ENCODE data around the gene USP10.

Gene USP10

DNA sequence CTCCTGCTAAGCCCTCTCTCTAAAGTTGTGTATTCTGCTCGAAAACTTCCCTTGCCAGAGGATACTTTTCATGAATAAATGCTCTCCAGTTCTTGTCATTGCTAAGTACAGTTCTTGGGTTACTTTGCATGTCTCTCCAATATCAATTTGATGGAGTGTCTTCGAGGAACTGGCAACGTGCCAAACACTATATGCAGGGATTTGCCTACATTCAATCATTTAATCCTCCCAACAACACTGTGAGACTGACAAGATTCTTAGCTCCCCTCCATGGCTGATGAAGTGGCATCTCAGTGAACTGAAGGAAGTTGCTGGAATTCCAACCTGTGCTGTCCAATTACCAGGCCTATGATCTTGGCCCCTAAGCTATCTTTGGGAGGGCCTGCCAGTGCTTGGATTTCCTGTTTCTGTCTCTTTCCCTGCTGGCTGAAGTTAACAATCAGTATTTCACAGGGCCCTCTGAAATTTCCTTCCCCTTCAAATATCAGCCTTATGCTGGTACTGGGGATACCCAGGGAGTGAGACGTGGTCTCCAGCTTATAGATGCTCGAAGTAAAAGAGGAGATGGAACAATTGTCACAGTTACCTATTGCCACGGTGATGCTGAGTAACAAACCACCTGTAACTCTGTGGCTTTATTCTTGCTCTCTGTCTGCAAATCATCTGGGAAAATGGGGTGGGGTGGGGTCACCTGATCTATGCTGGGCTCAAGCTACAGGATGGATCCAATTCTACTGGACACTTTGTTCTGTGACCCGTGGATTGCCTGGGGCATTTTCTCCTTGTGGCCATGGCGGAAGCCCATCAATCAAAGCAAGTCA, 100.6 kb downstream of the USP10 start:
- no peak for DNase-seq (ENCODE audit: low read depth in 2 of 2)

DNA sequence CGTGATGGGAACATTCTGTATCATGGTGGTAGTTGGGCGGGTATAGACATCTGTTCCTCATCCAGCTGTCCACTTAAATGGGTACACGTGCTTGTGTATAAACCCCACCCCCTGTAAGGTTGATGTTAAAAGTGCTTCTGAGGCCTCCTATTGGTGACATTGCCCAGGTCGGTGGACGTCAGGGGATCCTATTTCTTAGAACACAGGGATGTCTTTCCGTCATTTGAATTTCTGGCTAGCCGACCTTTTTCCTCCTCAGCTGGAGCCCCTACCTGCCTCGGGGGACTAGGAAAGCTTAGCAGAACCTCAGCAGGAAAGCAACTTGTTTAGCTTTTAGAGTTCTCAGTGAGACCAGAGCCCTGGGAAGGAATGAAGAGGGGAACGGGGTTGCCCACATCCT, 103.3 kb downstream of the USP10 start:
- no peak for DNase-seq (ENCODE audit: low read depth in 2 of 2)

DNA sequence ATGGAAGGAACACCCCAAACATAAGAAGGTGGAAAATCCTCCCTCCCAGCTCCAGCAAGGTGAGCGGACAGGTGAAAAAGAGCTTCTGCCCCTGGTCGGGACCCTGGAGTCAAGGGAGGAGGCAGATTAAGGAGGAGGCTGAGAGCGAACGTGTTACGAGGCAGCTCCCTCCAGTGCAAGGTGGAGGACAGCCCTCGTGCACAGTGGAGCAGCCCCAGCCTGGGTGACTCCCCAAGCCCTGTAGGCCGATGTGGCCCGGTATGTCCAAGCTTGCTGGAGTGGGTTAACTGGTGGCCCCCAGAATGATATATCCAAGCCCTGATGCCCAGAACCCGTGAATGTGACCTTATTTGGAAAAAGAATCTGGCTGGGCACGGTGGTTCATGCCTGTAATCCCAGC, 104.5 kb downstream of the USP10 start:
- no peak for DNase-seq (ENCODE audit: low read depth in 2 of 2)

DNA sequence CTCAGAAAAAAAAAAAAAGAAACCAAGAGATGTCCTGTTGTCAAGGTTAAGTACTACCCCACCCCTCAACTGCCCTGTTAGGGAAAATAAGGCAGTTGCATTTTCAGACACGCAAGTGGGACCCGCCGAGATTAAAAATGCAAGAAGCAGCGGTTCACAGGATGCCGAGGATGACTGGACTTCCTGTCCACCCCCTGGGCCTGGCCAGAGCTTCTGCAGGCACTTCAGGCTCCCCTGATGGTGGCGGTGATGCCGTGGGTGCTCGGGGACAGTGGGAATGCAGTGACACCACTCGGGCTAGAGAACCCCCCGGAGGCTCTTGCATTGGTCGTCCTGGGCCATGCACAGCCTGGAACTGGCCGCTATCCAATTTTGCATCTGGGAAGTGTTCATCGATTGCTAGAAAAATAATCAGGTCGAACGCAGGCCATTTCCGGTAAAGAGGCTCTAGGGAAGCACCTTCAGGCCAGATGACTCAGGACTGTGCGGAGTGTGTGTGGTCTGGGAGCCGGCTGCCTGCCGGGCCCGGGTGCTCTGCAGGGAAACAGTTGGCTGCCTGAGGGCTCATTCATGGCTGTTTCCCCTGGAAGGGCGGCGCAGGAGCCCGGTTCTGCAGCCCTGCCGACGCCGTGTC, 106.6 kb downstream of the USP10 start:
- DNase-seq (ENCODE audit: low read depth in 2 of 2), result no peak

GRCh38 chr16:84806890-84807258, 107.1 kb downstream of the USP10 start:
- no peak for DNase-seq (ENCODE audit: low read depth in 2 of 2)

GRCh38 chr16:84807776-84808175, 108.0 kb downstream of the USP10 start:
- no peak for DNase-seq (ENCODE audit: low read depth in 2 of 2)

DNA sequence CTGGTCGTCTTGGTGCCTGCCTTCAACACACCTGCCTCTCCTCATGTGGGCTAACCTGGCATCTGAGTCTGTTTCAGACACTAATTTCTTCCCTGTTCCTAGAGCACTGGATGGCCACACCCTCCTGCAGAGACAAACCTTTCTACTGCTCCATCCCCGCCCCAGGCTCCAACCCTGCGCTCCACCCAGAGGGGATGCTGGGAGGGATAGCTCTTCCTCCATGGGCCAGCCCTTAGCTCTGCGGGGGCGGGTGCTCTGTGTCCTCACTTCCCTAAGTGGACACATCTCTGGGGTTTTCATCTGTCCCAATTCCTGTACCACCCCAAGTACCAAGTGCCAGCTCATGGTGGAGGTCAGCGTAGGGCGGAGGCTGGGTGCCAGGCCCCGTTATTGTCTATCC, 109.0 kb downstream of the USP10 start:
- DNase-seq (ENCODE audit: low read depth in 2 of 2), result no peak

- no peak for DNase-seq (ENCODE audit: low read depth in 2 of 2)
Measured at GRCh38 chr16:84810518-84811273, 110.9 kb downstream of the USP10 start.

- DNase-seq (ENCODE audit: low read depth in 2 of 2), result no peak
Measured at GRCh38 chr16:84811529-84811928, 111.7 kb downstream of the USP10 start.

DNA sequence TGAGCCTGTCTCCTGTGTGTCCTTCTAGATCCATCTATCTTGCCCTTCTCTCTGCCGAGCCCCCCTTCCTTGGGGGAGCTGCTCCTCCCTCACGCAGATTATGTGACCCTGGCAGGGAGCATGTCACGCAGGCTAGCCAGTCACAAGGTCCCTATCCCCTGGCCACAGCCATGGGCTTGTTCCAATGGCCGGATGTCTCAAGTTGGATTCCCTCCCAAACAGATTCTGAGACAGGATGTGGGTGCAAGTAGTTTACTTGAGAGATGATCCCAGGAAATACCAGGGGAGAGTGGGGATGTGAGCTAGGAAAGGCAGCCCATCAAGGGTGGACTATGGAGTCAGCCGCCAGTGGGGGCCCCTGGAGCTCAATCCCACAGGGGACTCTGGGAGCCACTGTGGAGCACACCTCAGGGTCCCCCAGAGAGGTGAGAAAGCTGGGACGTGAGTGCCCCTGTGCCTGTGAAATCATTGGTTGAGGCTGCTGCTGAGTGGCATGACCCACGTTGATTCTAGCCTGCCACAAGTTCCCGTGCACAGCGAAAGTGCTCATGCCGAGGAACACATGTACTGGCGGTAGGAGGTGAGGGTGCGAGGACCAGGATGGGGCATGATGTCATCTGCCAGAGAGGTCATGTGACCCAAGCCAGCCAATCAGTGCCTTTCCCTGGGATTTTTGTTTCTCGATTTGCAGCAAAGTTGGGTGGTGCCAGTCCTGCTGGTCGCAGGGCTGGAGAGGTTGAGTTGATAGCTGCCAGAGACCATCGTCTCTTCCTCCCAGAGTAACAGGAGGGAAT, 113.5 kb downstream of the USP10 start:
- DNase-seq (ENCODE audit: low read depth in 2 of 2), result no peak

- no peak for DNase-seq (ENCODE audit: low read depth in 2 of 2)
Measured at GRCh38 chr16:84815462-84815861, 115.7 kb downstream of the USP10 start.

- DNase-seq (ENCODE audit: low read depth in 2 of 2), result no peak
Measured at GRCh38 chr16:84816023-84816422, 116.2 kb downstream of the USP10 start.

- DNase-seq (ENCODE audit: low read depth in 2 of 2), result no peak
Measured at GRCh38 chr16:84816485-84816884, 116.7 kb downstream of the USP10 start.

GRCh38 chr16:84817206-84817605, 117.4 kb downstream of the USP10 start:
- DNase-seq (ENCODE audit: low read depth in 2 of 2), result no peak

DNA sequence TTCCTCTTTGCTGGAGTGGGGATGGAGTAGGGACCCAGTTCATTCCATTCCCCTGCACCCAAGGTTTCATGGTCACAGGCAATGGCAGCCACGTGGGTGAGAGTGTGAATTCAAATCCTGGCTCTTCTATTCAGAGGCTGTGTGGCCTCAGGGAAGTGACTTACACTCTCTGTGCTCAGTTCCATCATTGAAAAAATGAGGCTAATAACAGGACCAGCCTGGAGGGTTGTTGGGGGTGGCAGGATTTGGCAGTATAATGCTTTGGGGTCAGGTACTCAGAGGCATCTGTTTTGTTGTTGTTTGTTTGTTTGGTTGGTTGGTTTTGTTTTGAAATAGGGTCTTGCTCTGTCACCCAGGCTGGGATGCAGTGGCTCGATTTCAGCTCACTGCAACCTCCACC, 117.8 kb downstream of the USP10 start:
- no peak for DNase-seq (ENCODE audit: low read depth in 2 of 2)

GRCh38 chr16:84818133-84818532, 118.3 kb downstream of the USP10 start:
- DNase-seq (ENCODE audit: low read depth in 2 of 2), result no peak

- no peak for DNase-seq (ENCODE audit: low read depth in 2 of 2)
Measured at GRCh38 chr16:84818989-84819643, 119.3 kb downstream of the USP10 start.

GRCh38 chr16:84819644-84820304, 120.0 kb downstream of the USP10 start, which contains the start of gene CRISPLD2:
Gene CRISPLD2, plus strand, starts transcription at chr16:84819985. Its CDS starts 18,511 bp downstream, at chr16:84838496.
- peak; percentile 78 to 91 for DNase-seq (ENCODE audit: low read depth in 2 of 2)

- no peak for DNase-seq (ENCODE audit: low read depth in 2 of 2)
Measured at GRCh38 chr16:84820305-84820684, 120.5 kb downstream of the USP10 start.

DNA sequence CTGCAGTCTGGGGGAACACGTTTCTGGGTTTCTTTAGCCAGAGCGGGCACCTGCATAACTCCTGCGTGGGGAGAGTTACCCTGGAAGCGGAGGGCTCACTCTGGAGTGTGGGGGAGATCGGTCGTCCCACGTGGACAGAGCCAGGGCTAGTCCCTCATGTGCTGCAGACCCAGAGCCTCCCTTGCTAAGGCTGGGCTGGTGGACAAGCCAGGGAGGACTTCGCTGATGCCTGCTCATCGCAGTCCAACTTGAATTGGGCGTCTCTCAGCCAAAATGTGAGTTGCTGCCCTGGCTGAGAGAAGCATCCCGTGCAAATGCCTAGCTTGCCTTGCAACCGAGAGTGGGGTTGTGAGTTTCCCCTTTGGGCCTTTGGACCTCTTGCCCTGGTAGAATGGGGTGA, 121.0 kb downstream of the USP10 start:
- no peak for DNase-seq (ENCODE audit: low read depth in 2 of 2)

DNA sequence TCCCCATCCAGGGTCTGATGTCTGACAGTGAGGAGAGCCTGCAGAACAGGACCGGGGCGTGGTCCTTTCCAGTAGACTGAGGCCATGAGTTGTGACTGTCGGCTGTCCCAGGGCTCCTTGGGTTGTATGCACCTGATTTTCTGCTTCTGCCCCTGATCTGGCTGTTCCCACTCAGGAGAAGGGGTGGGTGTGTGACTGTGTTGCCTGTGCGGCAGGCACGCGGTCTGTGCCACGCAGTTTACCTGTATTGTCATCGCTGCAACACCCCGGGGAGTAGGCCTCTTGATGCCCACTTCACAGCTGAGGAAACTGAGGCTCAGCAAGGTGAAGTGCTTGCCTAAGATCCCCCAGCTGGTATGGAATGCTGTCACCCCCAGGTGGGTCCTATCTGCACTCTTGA, 121.4 kb downstream of the USP10 start:
- no peak for DNase-seq (ENCODE audit: low read depth in 2 of 2)
